HL-60 (cell line): ENCODE data around the gene HSPA12A.

Experiments
- CTCF ChIP-seq: IDR thresholded peaks from one replicate; pipeline ENCODE4 v1.5.1; 2011; ENCODE audit warnings: low read length, control low read depth, inconsistent platforms; ENCODE audit not compliant: insufficient read depth
- POLR2AphosphoS5 ChIP-seq: IDR thresholded peaks from 2 replicates; pipeline ENCODE4 v1.6.1; 2012; ENCODE audit warnings: low read depth

GRCh38 chr10:116715839-116716377 lies 26.5 kb downstream of the HSPA12A start:
- TF ChIP-seq CTCF = no peak
- TF ChIP-seq POLR2AphosphoS5 = no peak
